ENCODE measurements around the gene KCNN3. TPM values are rescaled to one million over a fixed set of nuclear protein-coding genes. Genes with fewer than 3 reads are reported as not detected.

Gene KCNN3
- total and polyA plus RNA-seq, 2 donors (not counting 1 experiment from before 2014, with no cell fraction given): 0.17 to 0.82 TPM

DNA sequence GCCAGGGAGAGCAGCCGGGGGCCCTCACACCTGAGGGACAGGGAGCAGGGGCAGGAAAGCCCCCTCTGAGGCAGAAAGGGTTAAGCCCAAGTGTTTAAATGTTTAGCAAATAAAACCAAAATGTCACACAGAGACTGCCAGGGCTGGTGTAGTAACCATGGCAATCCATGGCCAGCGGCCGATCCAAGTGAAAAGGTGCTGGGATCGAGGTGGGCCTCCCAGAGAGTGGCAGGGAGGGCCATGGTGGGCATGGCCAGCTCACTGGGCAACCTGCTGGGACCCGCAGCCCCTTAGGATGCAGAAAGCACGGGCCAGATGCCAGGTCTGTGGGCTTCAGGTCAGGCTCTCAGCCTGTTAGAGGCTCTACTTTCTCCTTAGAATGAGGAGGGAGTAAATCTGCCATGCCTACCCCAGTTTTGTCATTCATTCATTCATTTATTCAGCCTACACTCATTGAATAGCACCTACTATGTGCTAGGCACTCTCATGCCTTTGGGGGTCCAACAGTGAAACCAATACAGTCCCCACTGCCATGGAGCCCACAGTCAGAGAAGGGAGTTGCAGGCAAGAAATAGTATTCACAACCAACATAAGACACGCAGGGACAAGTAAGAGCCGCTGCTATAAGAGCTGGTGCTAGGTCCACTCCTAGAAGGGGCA, 56.1 kb downstream of the KCNN3 start:
- TF ChIP-seq EZH2 (IDR thresholded peaks at IDR 0.05; ENCODE audit: borderline replicate concordance, insufficient read depth, low read depth, low read length, poor library complexity, severe bottlenecking): no peak
- Histone ChIP-seq H3K4me1 (ENCODE audit: control insufficient read depth in 2 of 2, insufficient read depth in 2 of 2, low read length in 2 of 2) (peaks cover 0 to 8% of the 10 kb centered on the region in 2 donors), H3K27me3 (replicated peaks in 1 of 4; ENCODE audit: control extremely low read depth in 1 of 4, control insufficient read depth in 3 of 4, insufficient read depth in 4 of 4, low read length in 3 of 4) (peaks cover 0 to 7% (median 0%) of the 10 kb centered on the region in 4 experiments), H3K79me2 (ENCODE audit: control insufficient read depth, insufficient read depth, low read length) (no peaks in the 10 kb centered on the region), H2AFZ (ENCODE audit: insufficient read depth, low read depth, low read length, poor library complexity, severe bottlenecking) (no peak overlapping the region), H3K27ac (ENCODE audit: low read length in 2 of 2) (no peak overlapping the region), H3K9ac (ENCODE audit: low read length) (no peak overlapping the region), H3K9me3 (ENCODE audit: control extremely low read depth in 1 of 3, control insufficient read depth in 2 of 3, insufficient read depth in 1 of 3, low read length in 2 of 3) (no peaks in the 10 kb centered on the region), H3K36me3 (replicated peaks in 1 of 2; ENCODE audit: control extremely low read depth in 1 of 2, control insufficient read depth in 1 of 2, extremely low read depth in 1 of 2, insufficient read depth in 2 of 2, low read length in 1 of 2) (no peaks in the 10 kb centered on the region), H3K4me2 (replicated peaks; ENCODE audit: low read depth, low read length, poor library complexity, severe bottlenecking) (no peak overlapping the region), H3K4me3 (ENCODE audit: control extremely low read depth in 1 of 5, extremely low read depth in 1 of 5, insufficient read depth in 1 of 5, low read depth in 2 of 5, low read length in 4 of 5) (no peak overlapping the region), H4K20me1 (ENCODE audit: control insufficient read depth, insufficient read depth, low read length, poor library complexity, severe bottlenecking) (no peaks in the 10 kb centered on the region)
- intact Hi-C loops (cut with micrococcal nuclease): no loop called here
- no peaks in the 10 kb centered on the region for H3K4me1 Mint-ChIP-seq
- H3K4me3 Mint-ChIP-seq: no peak overlapping the region
- 94% methylated on average over 7 of the region's 8 CpGs for WGBS (ENCODE audit: insufficient coverage)
- ChIA-PET CTCF (no interaction called here), POLR2A (no interaction called here)
- no peak for DNase-seq
- no peak for ATAC-seq (ENCODE audit: low read depth)
- H3K27me3 Mint-ChIP-seq: peaks cover 20% of the 10 kb centered on the region
- no peak overlapping the region for H3K27ac Mint-ChIP-seq
- no peaks in the 10 kb centered on the region for H3K9me3 Mint-ChIP-seq (ENCODE audit: insufficient read depth)

DNA sequence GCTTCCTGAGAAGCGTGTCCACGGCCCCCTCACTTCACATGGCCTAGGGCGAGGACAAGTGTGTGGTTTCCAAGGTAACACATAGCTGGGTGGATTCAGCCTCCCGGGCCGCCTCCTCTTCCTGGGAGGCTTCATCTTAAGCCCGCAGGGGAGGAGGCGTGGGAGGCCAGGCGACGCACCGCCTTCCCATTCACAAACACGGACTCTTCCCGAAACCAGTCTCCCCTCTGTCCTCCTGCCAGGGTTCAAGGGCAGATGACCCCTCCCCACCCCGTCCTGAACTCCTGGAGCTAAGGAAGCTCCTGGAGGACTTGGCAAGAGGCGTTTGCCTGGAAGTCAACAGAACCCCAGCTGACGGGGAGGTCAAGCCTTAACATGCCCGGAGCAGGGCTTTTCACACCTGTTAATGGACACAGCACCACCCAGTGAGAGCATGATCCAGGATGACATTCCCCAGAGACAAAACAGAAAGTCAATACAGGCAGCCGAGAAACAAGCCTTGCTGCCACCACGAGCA, 56.7 kb downstream of the KCNN3 start:
- Histone ChIP-seq H3K9ac (ENCODE audit: low read length) (no peak overlapping the region), H3K36me3 (replicated peaks in 1 of 2; ENCODE audit: control extremely low read depth in 1 of 2, control insufficient read depth in 1 of 2, extremely low read depth in 1 of 2, insufficient read depth in 2 of 2, low read length in 1 of 2) (no peaks in the 10 kb centered on the region), H3K4me3 (ENCODE audit: control extremely low read depth in 1 of 5, extremely low read depth in 1 of 5, insufficient read depth in 1 of 5, low read depth in 2 of 5, low read length in 4 of 5) (no peak overlapping the region), H3K4me2 (replicated peaks; ENCODE audit: low read depth, low read length, poor library complexity, severe bottlenecking) (no peak overlapping the region), H3K27ac (ENCODE audit: low read length in 2 of 2) (no peak overlapping the region), H3K4me1 (ENCODE audit: control insufficient read depth in 2 of 2, insufficient read depth in 2 of 2, low read length in 2 of 2) (peaks cover 0 to 11% of the 10 kb centered on the region in 2 donors), H4K20me1 (ENCODE audit: control insufficient read depth, insufficient read depth, low read length, poor library complexity, severe bottlenecking) (no peaks in the 10 kb centered on the region), H2AFZ (ENCODE audit: insufficient read depth, low read depth, low read length, poor library complexity, severe bottlenecking) (no peak overlapping the region), H3K79me2 (ENCODE audit: control insufficient read depth, insufficient read depth, low read length) (no peaks in the 10 kb centered on the region), H3K9me3 (ENCODE audit: control extremely low read depth in 1 of 3, control insufficient read depth in 2 of 3, insufficient read depth in 1 of 3, low read length in 2 of 3) (no peaks in the 10 kb centered on the region), H3K27me3 (replicated peaks in 1 of 4; ENCODE audit: control extremely low read depth in 1 of 4, control insufficient read depth in 3 of 4, insufficient read depth in 4 of 4, low read length in 3 of 4) (peaks cover 0 to 13% (median 2%) of the 10 kb centered on the region in 4 experiments)
- intact Hi-C loops (cut with micrococcal nuclease): no loop called here
- Mint-ChIP-seq H3K4me1 (peaks cover under 1% of the 10 kb centered on the region), H3K9me3 (ENCODE audit: insufficient read depth) (no peaks in the 10 kb centered on the region), H3K27ac (no peak overlapping the region), H3K4me3 (no peak overlapping the region), H3K27me3 (peaks cover 26% of the 10 kb centered on the region)
- no peak for ATAC-seq (ENCODE audit: low read depth)
- CTCF ChIA-PET: no interaction called here
- POLR2A ChIA-PET: no interaction called here
- 97% methylated on average over 15 of the region's 18 CpGs for WGBS (ENCODE audit: insufficient coverage)
- no peak for TF ChIP-seq EZH2 (IDR thresholded peaks at IDR 0.05; ENCODE audit: borderline replicate concordance, insufficient read depth, low read depth, low read length, poor library complexity, severe bottlenecking)
- TF ChIP-seq, protein P1, sequence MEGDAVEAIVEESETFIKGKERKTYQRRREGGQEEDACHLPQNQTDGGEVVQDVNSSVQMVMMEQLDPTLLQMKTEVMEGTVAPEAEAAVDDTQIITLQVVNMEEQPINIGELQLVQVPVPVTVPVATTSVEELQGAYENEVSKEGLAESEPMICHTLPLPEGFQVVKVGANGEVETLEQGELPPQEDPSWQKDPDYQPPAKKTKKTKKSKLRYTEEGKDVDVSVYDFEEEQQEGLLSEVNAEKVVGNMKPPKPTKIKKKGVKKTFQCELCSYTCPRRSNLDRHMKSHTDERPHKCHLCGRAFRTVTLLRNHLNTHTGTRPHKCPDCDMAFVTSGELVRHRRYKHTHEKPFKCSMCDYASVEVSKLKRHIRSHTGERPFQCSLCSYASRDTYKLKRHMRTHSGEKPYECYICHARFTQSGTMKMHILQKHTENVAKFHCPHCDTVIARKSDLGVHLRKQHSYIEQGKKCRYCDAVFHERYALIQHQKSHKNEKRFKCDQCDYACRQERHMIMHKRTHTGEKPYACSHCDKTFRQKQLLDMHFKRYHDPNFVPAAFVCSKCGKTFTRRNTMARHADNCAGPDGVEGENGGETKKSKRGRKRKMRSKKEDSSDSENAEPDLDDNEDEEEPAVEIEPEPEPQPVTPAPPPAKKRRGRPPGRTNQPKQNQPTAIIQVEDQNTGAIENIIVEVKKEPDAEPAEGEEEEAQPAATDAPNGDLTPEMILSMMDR (IDR thresholded peaks at IDR 0.05): no peak
- no peak for DNase-seq

Data from B cell (primary cell).